ENCODE measurements around the gene NAALAD2. TPM values are rescaled to one million over a fixed set of nuclear protein-coding genes. Genes with fewer than 3 reads are reported as not detected.
"Not testable (repeated sequence)": the region's sequence is repeated elsewhere in the genome, so short reads cannot be mapped to it uniquely, and the experiment has no call there.

Gene NAALAD2
- total and polyA plus RNA-seq, 2 experiments from 2014 or later = 3.4 to 4.3 TPM

- DNase-seq (ENCODE audit: low spot score); H3K4me3 ChIP-seq; H3K4me1 ChIP-seq (ENCODE audit: insufficient read depth); H4K20me1 ChIP-seq (replicated peaks; ENCODE audit: insufficient read depth); H3K36me3 Mint-ChIP-seq (ENCODE audit: low read depth); H3K27me3 Mint-ChIP-seq (ENCODE audit: insufficient read depth, low read depth, poor library complexity); H3K79me2 ChIP-seq (replicated peaks; ENCODE audit: insufficient read depth); H3K4me3 Mint-ChIP-seq; H3K27ac ChIP-seq (ENCODE audit: low read depth); H3K9me2 ChIP-seq (ENCODE audit: insufficient read depth); H3K27ac Mint-ChIP-seq; H3K4me2 ChIP-seq; H3K36me3 ChIP-seq (ENCODE audit: insufficient read depth); H3K4me1 Mint-ChIP-seq; H3F3A ChIP-seq (replicated peaks; ENCODE audit: low read depth); H3K27me3 ChIP-seq (ENCODE audit: insufficient read depth); H3K9me3 Mint-ChIP-seq; ATAC-seq: not testable (repeated sequence)
- TF ChIP-seq, protein P1, sequence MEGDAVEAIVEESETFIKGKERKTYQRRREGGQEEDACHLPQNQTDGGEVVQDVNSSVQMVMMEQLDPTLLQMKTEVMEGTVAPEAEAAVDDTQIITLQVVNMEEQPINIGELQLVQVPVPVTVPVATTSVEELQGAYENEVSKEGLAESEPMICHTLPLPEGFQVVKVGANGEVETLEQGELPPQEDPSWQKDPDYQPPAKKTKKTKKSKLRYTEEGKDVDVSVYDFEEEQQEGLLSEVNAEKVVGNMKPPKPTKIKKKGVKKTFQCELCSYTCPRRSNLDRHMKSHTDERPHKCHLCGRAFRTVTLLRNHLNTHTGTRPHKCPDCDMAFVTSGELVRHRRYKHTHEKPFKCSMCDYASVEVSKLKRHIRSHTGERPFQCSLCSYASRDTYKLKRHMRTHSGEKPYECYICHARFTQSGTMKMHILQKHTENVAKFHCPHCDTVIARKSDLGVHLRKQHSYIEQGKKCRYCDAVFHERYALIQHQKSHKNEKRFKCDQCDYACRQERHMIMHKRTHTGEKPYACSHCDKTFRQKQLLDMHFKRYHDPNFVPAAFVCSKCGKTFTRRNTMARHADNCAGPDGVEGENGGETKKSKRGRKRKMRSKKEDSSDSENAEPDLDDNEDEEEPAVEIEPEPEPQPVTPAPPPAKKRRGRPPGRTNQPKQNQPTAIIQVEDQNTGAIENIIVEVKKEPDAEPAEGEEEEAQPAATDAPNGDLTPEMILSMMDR (conservative IDR thresholded peaks at IDR 0.05; ENCODE audit: low read depth in 2 of 2) = peak in 1 of 2 experiments; percentile 26; a peak in 1 of 4 replicates
- peak overlapping the region; percentile 52; the same call in 1 of the 2 replicates for H2AFZ ChIP-seq
Observed at GRCh38 chr11:90098261-90098660, 36.2 kb upstream of the NAALAD2 start.

GRCh38 chr11:90100431-90100830 is 34.0 kb upstream of the NAALAD2 start:
- no peaks in the 10 kb centered on the region for H3K27me3 ChIP-seq (ENCODE audit: insufficient read depth)
- no peak for TF ChIP-seq EZH2phosphoT487 (IDR thresholded peaks at IDR 0.05; ENCODE audit: unreplicated experiment)
- TF ChIP-seq STAT1 (IDR thresholded peaks at IDR 0.05; ENCODE audit: unreplicated experiment) = no peak
- no peak for TF ChIP-seq ZNF114 (CRISPR knock-in tag; IDR thresholded peaks at IDR 0.05)
- TF ChIP-seq EZH2 (IDR thresholded peaks at IDR 0.05; ENCODE audit: low read depth, unreplicated experiment) = no peak
- TF ChIP-seq, protein P2, sequence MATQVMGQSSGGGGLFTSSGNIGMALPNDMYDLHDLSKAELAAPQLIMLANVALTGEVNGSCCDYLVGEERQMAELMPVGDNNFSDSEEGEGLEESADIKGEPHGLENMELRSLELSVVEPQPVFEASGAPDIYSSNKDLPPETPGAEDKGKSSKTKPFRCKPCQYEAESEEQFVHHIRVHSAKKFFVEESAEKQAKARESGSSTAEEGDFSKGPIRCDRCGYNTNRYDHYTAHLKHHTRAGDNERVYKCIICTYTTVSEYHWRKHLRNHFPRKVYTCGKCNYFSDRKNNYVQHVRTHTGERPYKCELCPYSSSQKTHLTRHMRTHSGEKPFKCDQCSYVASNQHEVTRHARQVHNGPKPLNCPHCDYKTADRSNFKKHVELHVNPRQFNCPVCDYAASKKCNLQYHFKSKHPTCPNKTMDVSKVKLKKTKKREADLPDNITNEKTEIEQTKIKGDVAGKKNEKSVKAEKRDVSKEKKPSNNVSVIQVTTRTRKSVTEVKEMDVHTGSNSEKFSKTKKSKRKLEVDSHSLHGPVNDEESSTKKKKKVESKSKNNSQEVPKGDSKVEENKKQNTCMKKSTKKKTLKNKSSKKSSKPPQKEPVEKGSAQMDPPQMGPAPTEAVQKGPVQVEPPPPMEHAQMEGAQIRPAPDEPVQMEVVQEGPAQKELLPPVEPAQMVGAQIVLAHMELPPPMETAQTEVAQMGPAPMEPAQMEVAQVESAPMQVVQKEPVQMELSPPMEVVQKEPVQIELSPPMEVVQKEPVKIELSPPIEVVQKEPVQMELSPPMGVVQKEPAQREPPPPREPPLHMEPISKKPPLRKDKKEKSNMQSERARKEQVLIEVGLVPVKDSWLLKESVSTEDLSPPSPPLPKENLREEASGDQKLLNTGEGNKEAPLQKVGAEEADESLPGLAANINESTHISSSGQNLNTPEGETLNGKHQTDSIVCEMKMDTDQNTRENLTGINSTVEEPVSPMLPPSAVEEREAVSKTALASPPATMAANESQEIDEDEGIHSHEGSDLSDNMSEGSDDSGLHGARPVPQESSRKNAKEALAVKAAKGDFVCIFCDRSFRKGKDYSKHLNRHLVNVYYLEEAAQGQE (IDR thresholded peaks at IDR 0.05; ENCODE audit: unreplicated experiment) = no peak
- Mint-ChIP-seq H3K4me3 (no peak overlapping the region), H3K4me1 (peaks cover 1% of the 10 kb centered on the region; the same call in 2 of the 3 replicates), H3K9me3 (peaks cover under 1% of the 10 kb centered on the region; the same call in 1 of the 3 replicates), H3K27ac (no peak overlapping the region), H3K27me3 (ENCODE audit: insufficient read depth, low read depth, poor library complexity) (no peaks in the 10 kb centered on the region), H3K36me3 (ENCODE audit: low read depth) (0 out of 3 replicates have a peak, but pooled peaks cover 1% of the 10 kb centered on the region)
- no peak overlapping the region for H2AFZ ChIP-seq
- H3K4me3 ChIP-seq = no peak overlapping the region
- H3K4me1 ChIP-seq (ENCODE audit: insufficient read depth) = 0 out of 2 replicates have a peak, but pooled peaks cover 1% of the 10 kb centered on the region
- no peaks in the 10 kb centered on the region for H3K9me2 ChIP-seq (ENCODE audit: insufficient read depth)
- H3F3A ChIP-seq (replicated peaks; ENCODE audit: low read depth) = no peaks in the 10 kb centered on the region
- H3K4me2 ChIP-seq = no peak overlapping the region
- DNase-seq (ENCODE audit: low spot score) (no peak), ATAC-seq (no peak)
- H4K20me1 ChIP-seq (replicated peaks; ENCODE audit: insufficient read depth) = no peaks in the 10 kb centered on the region
- H3K36me3 ChIP-seq (ENCODE audit: insufficient read depth) = no peaks in the 10 kb centered on the region
- H3K27ac ChIP-seq (ENCODE audit: low read depth) = no peak overlapping the region
- no peaks in the 10 kb centered on the region for H3K79me2 ChIP-seq (replicated peaks; ENCODE audit: insufficient read depth)
